Islet precursor cell (in vitro differentiated cells): ENCODE results near the gene RPTOR.

Experiments
- DNase-seq: peaks from one replicate; pipeline ENCODE4 v3.0.0-alpha.2; 2018

RPTOR gene

DNA sequence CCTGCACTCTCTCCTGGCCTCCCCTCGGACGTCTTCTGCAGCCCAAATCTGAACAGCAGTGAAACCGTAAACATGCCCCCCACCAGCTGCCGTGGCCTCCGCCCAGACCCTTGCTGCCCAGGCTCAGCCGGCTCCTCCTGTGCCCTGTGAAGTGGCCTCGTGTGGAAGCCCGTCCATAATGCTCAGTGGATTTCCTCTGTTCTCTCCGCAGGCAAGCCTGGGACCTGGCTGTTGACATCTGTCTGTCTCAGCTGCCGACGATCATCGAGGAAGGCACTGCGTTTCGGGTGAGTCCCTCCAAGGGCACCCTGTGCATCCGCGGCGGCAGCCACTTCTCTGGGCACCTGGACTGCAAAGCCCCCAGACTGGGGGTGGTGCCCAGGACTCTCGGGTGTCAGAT is 293.1 kb downstream of the RPTOR start:
- DNase-seq: no peak

DNA sequence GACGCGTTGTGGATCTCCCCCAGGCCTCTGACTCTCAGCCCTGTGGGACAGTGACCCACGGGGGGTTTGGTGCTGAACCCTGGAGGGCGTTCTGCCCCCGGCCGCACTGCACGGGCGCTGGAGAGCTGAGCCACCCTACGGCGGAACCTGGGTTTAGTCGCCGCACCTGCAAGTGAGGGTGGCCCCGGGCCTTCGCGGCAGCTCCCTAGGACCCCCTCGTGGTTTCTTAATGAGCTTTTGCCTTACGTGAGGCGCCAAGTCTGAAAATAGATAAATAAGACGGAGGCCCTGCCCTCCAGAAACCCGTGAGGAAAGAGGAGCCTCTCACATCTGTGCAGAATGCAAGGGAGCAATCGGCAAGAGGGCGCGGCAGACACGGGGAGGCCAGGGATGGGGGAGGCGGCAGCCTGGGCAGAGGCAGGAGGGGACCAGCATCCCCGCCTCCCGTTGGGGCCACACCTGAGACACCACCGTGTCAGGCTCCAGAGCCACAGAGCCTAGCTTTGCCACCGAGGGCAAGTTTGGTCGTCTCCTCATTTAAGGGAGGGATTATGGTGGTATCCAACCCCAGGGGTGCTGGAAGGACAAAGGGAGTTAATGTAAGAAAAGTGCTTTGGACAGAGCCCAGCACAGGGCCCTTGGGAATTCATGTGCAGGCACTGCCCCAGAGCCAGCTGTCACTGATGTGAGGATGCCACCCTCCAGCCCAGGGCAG is 293.8 kb downstream of the RPTOR start:
- no peak for DNase-seq

DNA sequence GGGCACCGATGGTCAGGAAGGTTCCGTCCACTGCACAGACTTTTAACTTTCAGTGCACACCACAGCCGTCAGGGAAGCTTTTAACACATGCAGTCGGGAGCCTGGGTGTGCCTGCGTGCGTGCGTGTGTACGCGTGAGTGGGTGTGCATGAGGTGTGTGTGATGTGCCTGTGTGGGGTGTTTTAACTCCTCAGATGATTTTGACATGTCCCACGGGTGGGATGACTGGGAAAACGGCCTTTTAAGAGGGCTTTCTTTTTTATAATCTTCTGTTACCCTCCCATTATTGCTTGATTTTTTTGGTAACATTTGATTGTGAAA is 294.3 kb downstream of the RPTOR start:
- DNase-seq: no peak

DNA sequence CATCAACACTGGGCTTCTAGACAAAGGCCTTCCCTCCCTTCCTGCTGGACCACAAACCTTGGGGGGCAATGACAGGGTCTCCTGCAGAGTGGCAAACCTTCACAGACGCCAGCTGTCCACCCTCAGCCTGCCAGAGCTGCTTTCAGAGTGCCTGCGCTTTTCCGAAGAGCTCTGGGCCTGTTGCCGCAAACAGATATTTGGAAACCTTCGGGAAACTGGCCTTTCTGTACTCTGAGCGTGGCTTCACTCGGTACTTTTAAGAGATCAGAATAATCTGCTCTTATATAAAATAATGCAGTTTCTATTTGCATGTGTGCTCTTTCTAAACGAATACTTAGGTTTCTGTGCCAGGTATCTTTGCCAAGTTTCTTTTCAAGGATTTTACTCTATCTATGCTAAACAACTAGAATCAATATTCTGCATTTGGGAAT is 294.9 kb downstream of the RPTOR start:
- no peak for DNase-seq

DNA sequence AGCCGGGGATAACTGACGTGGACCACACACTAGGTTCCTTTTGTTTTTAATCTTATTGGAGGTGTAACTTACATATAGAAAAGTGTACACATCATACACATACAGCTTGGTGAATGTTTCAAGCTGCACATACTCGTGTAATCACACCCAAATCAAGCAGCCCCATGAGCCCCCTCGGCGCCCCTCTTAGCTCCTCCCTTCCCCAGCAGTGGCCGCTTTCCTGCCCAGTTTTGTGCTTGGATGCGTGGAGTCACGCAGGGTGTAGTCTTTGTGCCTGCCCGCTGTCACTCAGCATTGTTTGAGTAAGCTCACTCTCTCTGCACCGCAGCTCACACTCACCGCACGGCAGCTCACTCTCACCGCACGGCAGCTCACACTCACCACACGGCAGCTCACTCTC is 295.3 kb downstream of the RPTOR start:
- no peak for DNase-seq

DNA sequence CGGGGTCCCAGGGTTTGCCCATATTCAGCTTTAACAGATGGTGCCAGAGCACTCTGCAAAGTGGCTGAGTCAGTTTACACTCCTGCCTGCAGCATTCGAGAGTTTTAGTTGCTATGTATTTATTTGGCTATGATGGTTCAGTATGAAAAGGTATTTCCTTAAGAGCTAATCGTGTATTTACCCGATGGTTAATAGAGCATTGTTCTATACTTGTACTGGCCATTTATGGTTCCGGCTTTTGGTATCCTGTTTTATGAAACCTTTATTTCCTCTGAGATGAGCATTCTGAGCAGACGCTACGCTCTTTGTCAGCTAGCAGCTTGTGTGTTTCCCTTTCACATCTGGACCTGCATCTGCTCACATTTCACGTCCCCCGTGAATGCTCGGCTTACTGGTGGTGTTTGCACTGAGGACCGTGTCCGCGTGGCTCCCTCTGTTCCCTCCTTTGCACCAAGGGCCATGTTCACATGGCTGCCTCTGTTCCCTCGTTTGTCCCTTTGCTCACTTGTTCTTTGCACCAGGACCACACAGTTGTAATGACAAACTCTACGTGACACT is 297.9 kb downstream of the RPTOR start:
- no peak for DNase-seq

DNA sequence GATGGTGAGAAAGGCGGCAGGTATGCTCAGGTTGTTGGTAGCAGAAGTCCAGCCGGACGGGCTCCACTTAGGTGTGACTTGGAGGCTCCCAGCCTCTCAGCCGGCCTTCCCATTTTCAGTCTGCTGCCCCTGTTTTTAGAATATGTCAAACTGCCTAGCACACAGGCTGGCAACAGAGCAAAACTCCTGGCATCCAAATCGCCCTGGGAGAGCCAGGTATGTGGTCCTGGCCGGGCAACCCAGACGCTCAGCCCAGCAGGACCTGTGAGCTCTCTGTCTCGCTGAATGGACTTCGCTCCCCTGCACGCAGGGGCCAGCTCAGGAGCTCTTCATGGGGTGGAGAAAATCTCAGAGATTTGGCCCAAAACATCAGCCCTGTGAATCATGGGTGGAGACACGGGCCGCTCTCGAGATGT is 299.1 kb downstream of the RPTOR start:
- DNase-seq: no peak

DNA sequence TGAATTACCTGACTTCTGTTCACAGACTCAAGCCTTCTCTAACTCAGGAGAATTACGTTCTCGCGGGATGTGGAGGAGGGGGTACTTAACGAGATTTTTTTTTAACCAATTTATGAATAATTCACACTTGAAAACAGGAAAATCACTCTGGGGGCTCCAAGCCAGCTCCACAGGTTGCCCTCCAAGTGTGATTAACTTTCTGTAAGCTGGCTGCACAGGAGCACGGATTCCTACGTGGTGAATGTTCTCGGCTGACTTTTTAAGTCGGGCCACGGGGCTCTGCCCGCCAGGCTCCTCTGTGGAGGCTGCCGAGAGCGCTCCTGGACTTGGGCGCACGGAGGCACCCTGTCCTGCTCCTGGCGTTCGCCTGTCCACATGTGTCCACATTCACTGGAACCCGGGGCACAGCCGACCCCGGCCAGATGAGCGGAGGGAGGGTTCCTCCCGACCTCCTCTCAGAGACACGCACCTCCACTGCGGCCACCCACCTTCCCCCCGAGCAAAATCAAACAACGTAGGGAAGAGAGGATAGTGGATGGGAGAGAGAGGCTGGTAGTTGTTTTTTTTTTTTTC is 299.9 kb downstream of the RPTOR start:
- DNase-seq: no peak

DNA sequence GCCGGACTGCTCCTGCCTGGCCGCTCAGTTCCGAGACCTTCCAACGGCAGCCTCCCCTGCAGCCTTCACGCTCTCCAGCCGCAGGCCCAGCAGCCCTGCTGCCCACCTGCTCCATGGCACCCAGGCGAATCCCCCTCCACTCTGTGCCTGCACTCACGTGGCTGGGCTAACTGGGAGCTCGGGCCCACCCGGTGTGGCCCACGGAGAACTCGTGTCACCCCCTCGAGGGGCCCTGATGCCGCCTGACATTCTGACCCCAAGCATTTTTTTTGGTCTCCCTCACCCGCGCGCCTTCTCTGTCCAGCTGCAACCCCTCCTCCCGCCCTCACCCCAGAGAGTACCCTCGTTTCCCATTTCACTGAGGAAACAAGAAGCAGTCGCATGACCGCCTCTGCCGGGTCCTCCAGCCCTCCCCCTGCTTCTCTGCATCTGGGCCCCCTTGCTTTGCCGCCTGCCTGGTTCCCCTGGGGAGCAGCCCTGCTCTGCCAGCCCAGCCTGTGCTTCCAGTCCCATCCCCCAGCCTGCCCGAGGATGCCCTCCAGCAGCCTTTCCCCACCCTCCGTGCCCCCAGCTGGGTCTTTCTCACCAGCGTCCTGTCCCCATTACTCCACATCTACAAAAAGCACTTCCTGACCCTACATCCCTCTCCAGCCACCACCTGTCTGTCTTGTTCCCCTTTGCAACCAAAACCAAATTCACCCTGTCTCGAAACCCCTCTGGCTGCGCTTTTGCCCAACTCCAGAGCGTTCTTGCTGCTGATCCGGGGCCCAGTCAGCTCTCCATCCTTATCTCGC is 300.6 kb downstream of the RPTOR start:
- no peak for DNase-seq

DNA sequence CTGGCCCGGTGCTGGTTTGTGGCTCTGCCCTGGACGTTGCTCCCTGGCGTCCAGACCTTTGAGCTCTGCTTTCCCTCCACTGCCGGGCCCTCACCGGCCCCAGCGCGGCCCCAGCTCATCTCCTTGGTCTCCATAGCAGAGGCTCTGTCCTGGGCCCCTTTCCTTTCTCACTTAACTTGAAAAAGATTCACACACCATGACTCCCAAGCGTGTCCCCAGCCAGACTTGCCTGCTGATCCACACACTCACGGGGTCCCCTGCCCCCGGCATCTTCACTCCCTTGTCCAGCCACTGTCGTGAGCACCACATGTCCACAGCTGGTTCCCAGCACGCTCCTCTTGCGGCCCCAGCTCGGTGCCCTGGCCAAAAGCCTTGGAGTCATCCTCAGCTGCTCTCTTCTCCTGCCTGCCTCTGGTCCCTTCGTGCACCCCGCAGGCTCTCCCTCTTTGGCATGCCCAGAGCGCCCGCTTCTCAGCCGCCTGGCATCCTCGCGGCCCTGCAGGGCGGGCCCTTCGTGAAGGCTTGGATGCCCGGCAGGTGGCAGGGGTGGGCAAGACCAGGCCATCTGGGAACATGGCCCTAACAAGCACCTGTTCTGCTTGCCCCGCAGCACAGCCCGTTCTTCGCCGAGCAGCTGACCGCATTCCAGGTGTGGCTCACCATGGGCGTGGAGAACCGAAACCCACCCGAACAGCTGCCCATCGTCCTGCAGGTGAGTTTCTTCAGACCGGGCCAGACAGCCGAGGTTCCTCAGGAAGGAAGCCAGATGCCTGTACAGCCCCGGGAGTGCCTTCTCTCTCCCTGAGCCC is 301.4 kb downstream of the RPTOR start:
- no peak for DNase-seq

DNA sequence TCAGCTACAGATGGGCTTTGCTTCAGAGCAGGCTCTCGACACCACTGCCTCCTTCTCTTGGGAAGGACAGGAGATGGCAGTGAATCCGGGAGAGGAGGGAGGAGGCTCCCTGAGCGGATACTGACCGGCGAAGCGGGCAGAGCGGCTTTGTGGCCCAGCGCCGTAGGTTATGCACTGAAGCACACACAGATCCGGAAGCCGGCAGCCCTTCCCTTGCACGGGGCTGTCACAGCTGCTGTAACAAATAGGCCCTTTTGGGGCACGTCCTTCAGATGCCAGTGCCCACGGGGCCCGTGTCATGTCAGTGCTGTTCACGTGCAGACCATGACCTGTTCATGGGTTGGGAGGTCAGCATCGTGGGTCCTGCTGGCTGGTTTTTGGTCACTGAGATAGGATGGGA is 302.3 kb downstream of the RPTOR start:
- DNase-seq: no peak

DNA sequence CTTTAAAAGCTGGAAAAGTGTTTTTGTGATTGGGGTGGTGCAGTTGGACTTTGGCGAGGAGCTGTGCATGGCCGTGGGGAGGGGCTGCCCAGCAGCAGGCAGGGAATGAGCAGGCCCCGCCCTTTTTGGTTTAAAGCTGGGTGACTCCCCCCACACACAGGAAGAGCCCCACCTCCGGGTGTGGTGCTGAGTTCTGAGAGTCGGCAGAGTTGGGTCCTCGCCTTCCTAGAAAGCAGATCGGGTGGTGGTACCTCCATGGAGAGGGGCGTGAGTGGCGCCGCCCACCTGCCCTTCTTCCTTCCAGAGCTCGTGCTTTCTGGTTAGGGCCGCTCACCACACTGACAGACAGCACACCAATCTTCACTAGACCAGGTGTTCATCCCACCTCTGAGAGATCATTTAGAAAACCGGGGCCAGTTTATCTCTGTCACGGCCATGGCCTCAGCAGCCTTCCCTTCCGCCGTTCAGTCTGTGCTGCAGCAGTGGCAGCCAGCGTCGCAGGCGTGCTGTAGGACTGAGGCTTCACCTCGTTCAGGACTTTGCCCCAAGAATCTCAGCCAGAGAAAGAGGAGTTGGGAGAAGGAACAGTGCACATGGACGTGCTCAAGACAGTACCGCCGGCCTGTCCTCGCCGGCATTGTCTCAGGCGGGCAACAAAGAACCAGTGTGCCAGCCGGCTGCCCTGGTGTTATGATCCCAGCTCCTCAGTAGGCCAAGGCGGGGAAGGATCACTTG is 303.0 kb downstream of the RPTOR start:
- DNase-seq: no peak

DNA sequence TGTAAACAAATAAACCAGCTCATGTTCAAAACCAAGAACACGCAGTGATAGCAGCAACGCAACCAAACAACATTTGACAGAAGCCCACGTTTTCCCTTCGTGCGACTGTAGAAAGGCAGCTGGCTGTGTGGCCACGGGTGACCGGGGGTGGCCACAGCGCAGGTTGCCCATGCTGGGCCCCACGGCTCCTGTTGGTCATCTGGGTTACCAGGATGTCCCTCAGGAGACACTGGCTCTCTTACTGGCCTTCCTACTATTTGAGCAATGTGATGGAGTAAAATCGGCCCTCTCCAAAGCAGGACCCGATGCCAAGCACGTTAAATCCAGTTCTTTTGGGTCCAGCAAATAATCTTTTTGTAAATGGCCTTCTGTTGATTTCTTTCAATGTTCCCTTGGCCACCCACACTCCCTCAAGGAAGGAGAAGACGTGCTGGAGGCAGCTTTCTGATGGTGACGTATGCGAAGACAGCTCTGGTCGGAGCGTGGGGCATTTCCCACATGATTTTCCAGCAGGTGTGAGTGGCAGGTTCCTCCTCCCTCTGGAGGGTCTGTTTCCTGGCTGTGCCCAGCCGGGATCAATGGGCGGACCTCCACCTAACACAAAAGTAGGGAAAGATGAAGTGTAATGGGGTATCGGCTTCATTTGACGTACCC is 303.9 kb downstream of the RPTOR start:
- DNase-seq: no peak

DNA sequence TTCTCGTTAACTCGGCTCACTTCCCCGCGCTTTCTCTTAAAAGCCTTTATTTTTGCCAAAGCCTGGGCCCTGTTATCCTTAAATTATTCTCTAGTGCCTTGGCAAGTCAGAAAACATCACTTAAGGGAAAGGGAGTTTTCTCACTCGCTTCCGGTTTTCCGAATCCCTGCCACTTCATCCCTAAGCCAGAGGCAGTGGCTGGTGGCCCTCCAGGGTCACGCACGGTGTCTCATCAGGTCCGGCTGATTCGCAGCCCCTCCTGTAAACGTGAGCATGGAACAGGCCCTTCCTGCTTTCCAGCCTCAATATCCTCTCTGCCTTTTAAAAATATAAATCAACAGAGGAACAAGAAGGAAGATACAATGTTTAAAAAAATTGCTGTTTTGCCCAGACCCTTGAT is 304.5 kb downstream of the RPTOR start:
- DNase-seq: no peak

DNA sequence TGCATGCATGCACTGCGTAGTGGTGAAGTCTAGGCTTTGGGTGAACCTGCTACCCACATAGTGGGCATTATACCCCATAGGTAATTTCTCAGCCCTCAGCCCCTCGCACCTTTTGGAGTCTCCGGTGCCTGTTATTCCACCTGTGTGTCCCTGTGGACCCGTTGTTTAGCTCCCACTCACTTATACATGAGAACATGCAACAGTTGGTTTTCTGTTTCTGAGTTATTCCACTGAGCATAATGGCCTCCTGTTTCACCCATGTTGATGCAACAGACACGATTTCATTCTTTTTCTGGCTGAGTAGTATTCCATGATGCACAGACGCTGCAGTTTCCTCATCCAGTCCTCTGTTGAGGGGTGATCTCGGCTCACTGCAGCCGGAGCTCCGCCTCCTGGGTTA is 305.5 kb downstream of the RPTOR start:
- no peak for DNase-seq

DNA sequence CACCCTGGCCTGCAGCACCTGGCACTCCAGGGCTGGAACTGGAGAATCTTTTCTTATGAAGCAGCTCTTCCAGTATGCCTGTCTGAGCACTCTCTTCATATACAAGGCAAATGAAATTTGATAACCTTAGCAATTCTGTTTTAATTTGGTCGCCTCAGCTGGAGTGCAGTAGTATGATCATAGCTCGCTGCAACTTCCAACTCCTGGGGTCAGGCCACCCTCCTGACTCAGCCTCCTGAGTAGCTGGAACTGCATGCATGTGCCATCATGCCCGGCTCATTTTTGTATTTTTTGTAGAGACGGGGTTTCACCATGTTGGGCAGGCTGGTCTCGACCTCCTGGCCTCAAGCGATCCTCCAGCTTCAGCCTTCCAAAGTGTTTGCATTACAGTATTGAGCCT is 306.2 kb downstream of the RPTOR start:
- no peak for DNase-seq

DNA sequence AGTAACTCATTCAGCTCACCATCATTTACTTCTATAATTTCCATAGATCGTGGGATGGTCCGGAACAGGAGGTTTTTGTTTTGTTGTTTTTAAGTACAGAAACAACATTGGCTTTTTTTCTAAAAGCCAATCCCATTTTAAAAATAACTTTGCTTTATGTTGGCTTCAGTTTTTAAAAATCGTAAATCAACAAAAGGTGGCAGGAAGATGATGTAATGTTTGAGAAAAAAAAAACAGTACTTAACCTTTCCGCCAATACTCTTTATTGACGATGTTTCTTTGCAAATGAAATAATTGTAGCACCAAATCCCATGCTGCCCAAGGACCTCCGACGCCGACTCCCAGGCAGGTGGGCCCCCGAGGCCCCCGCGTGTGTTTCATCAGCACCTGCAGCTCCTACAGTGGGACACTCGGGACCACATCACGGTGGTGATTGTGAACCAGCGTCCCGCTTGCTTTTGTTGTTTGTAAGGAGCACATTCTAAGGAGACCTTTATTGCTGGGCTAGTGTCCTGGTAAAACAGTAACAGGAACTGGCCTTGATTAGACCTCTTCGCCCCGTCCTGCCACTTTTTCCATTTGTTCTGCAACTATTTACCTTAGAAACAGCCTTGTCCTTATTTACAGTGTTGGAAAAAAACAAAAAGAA is 306.8 kb downstream of the RPTOR start:
- DNase-seq: no peak

DNA sequence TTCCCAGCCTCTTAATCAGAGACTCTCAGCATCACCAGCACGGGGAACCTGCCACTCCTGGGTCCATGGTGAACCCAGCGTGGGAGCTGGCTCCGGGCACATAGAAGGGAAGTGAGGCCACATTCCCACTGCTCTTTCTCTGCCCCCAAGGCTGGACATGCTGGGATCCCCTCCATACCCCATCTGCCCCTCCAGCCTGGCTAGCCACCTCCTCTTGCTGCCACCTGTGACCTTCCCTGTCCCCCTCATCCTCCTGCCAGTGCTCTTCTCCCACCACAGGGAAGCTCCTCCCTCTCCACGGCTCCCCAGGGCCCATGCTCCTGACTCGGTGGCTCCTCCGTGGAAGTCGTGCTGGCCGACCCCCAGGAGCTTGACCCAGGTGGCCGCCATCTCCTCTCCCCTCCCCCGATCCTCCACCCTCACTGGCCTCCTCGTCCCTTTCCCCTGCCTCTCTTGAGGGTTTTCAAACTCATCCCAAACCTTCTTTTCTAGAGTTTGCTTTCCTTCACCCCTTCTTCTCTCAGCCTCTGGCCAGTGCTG is 307.9 kb downstream of the RPTOR start:
- DNase-seq: no peak

DNA sequence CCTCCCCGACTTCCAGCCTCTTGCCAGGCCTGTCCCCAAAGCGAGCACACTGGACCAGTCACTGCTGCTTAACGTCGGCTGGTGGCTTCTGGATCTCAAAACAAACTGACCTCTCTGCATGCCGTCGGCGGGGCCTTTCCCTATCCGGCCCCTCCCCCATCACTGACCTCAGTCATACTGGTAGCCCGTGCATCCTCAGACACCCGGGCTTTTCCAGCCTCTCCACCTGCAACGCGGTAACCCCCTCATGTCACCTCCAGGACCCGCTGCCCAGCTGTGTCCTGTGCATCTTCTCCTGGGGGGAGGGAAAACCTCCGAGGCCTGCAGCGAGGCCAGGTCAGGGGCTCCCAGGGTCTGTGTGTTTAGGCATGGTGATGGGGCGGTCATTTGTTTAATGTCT is 308.4 kb downstream of the RPTOR start:
- no peak for DNase-seq

DNA sequence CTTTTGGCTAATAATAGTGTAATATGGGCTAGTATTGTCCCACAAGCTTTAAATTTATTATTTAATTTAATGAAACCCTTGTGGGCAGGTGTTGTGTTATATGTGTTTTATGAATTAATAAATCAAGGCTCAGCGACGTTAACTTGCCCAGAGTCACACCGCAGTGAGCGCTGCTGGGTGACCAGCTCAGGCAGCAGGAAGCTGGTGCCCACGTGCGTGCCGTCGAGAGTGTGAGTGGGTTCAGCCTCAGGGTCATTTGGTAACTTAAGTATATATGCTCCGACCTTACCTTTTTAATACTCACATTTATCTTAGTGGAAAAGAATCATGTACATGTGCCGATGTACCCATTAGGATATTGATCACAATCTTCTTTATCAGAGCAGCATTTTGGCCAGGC is 309.6 kb downstream of the RPTOR start:
- DNase-seq: no peak
